ENCODE measurements around the gene SNX25.

GRCh38 chr4:185207466-185207865 is 1.9 kb upstream of the SNX25 start:
- TF ChIP-seq POLR2AphosphoS5 (IDR thresholded peaks at IDR 0.05) (no peak), CTCF (IDR thresholded peaks at IDR 0.05; ENCODE audit: poor library complexity, severe bottlenecking) (no peak), EZH2 (IDR thresholded peaks at IDR 0.05; ENCODE audit: borderline replicate concordance, insufficient read depth, low read length, poor library complexity, severe bottlenecking) (no peak), MXI1 (conservative IDR thresholded peaks at IDR 0.05; ENCODE audit: poor library complexity, severe bottlenecking) (no peak), TAF1 (IDR thresholded peaks at IDR 0.05; ENCODE audit: low read depth) (no peak), EP300 (conservative IDR thresholded peaks at IDR 0.05; ENCODE audit: poor library complexity, severe bottlenecking) (no peak), RAD21 (conservative IDR thresholded peaks at IDR 0.05) (no peak)
- TF ChIP-seq, protein P1, sequence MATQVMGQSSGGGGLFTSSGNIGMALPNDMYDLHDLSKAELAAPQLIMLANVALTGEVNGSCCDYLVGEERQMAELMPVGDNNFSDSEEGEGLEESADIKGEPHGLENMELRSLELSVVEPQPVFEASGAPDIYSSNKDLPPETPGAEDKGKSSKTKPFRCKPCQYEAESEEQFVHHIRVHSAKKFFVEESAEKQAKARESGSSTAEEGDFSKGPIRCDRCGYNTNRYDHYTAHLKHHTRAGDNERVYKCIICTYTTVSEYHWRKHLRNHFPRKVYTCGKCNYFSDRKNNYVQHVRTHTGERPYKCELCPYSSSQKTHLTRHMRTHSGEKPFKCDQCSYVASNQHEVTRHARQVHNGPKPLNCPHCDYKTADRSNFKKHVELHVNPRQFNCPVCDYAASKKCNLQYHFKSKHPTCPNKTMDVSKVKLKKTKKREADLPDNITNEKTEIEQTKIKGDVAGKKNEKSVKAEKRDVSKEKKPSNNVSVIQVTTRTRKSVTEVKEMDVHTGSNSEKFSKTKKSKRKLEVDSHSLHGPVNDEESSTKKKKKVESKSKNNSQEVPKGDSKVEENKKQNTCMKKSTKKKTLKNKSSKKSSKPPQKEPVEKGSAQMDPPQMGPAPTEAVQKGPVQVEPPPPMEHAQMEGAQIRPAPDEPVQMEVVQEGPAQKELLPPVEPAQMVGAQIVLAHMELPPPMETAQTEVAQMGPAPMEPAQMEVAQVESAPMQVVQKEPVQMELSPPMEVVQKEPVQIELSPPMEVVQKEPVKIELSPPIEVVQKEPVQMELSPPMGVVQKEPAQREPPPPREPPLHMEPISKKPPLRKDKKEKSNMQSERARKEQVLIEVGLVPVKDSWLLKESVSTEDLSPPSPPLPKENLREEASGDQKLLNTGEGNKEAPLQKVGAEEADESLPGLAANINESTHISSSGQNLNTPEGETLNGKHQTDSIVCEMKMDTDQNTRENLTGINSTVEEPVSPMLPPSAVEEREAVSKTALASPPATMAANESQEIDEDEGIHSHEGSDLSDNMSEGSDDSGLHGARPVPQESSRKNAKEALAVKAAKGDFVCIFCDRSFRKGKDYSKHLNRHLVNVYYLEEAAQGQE (IDR thresholded peaks at IDR 0.05; ENCODE audit: borderline replicate concordance) = no peak

Measured in neural cell (in vitro differentiated cells).